ENCODE data around the gene ZNF385B.

ZNF385B gene

GRCh38 chr2:179857236-179857635 is 4.2 kb downstream of the ZNF385B start:
- DNase-seq (ENCODE audit: low spot score) = no peak
- in situ Hi-C loops (cut with MboI; ENCODE audit: low pct_unique_long_range_greater_than_20kb, low sequenced_read_pairs, unreplicated experiment) = no loop called here
- TF ChIP-seq, protein P1, sequence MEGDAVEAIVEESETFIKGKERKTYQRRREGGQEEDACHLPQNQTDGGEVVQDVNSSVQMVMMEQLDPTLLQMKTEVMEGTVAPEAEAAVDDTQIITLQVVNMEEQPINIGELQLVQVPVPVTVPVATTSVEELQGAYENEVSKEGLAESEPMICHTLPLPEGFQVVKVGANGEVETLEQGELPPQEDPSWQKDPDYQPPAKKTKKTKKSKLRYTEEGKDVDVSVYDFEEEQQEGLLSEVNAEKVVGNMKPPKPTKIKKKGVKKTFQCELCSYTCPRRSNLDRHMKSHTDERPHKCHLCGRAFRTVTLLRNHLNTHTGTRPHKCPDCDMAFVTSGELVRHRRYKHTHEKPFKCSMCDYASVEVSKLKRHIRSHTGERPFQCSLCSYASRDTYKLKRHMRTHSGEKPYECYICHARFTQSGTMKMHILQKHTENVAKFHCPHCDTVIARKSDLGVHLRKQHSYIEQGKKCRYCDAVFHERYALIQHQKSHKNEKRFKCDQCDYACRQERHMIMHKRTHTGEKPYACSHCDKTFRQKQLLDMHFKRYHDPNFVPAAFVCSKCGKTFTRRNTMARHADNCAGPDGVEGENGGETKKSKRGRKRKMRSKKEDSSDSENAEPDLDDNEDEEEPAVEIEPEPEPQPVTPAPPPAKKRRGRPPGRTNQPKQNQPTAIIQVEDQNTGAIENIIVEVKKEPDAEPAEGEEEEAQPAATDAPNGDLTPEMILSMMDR (IDR thresholded peaks at IDR 0.05; ENCODE audit: extremely low read depth, insufficient read depth, missing control alignments) = no peak

GRCh38 chr2:179856205-179856604 is 5.2 kb downstream of the ZNF385B start:
- DNase-seq (ENCODE audit: low spot score) = no peak
- in situ Hi-C loops (cut with MboI; ENCODE audit: low pct_unique_long_range_greater_than_20kb, low sequenced_read_pairs, unreplicated experiment) = no loop called here
- TF ChIP-seq, protein P1 (IDR thresholded peaks at IDR 0.05; ENCODE audit: extremely low read depth, insufficient read depth, missing control alignments) = no peak

DNA sequence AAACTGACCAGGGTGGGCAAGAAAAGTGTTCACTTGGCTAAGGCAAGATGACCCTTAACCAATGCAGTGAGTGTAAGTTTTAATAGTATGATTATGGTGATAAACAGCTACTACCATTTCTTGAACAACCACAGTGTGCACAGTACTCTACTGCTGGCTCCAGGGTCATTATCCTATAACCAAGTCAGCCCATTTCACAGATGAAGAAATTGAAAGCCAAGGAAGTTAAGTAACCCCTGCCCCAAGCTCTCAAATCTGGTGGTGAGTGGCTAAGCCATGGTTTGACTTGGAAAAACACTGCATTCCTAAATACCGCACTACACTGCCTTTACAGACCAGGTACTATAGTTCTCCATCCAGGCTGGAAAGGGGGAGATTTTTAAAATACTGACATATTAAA is 5.7 kb downstream of the ZNF385B start:
- no peak for DNase-seq (ENCODE audit: low spot score)
- in situ Hi-C loops (cut with MboI; ENCODE audit: low pct_unique_long_range_greater_than_20kb, low sequenced_read_pairs, unreplicated experiment) = no loop called here
- TF ChIP-seq, protein P1 (IDR thresholded peaks at IDR 0.05; ENCODE audit: extremely low read depth, insufficient read depth, missing control alignments) = no peak

GRCh38 chr2:179854891-179855290 is 6.5 kb downstream of the ZNF385B start:
- in situ Hi-C loops (cut with MboI; ENCODE audit: low pct_unique_long_range_greater_than_20kb, low sequenced_read_pairs, unreplicated experiment) = no loop called here
- DNase-seq (ENCODE audit: low spot score) = no peak
- TF ChIP-seq, protein P1 (IDR thresholded peaks at IDR 0.05; ENCODE audit: extremely low read depth, insufficient read depth, missing control alignments) = no peak

GRCh38 chr2:179853108-179853507 is 8.3 kb downstream of the ZNF385B start:
- in situ Hi-C loops (cut with MboI; ENCODE audit: low pct_unique_long_range_greater_than_20kb, low sequenced_read_pairs, unreplicated experiment) = no loop called here
- DNase-seq (ENCODE audit: low spot score) = no peak
- TF ChIP-seq, protein P1 (IDR thresholded peaks at IDR 0.05; ENCODE audit: extremely low read depth, insufficient read depth, missing control alignments) = no peak

GRCh38 chr2:179850188-179850587 is 11.2 kb downstream of the ZNF385B start:
- no peak for DNase-seq (ENCODE audit: low spot score)
- TF ChIP-seq, protein P1 (IDR thresholded peaks at IDR 0.05; ENCODE audit: extremely low read depth, insufficient read depth, missing control alignments) = no peak
- in situ Hi-C loops (cut with MboI; ENCODE audit: low pct_unique_long_range_greater_than_20kb, low sequenced_read_pairs, unreplicated experiment) = no loop called here

- TF ChIP-seq, protein P1 (IDR thresholded peaks at IDR 0.05; ENCODE audit: extremely low read depth, insufficient read depth, missing control alignments) = no peak
- no peak for DNase-seq (ENCODE audit: low spot score)
- in situ Hi-C loops (cut with MboI; ENCODE audit: low pct_unique_long_range_greater_than_20kb, low sequenced_read_pairs, unreplicated experiment) = loop anchor here (25.0 kb wide), 1 partner anchor 238 kb away; no protein-coding TSS in a partner anchor
These were observed 11.7 kb downstream of the ZNF385B start for GRCh38 chr2:179849719-179850118.
